OCI-LY3 (cell line): ENCODE data around the gene FOXI2.

Experiments used
- H2AFZ ChIP-seq: fragments of 200-600, 300-600 bp; shearing (Covaris generic); 2 replicates; pipeline ENCODE4 v1.6.0; 2014; ENCODE audit warnings: antibody characterized with exemption, low read depth, low read length
- H3K27ac ChIP-seq: fragments of 200-600, 300-600 bp; sonication (generic); 2 replicates; pipeline ENCODE4 v1.5.1; 2014; ENCODE audit warnings: mild to moderate bottlenecking, low read length, moderate library complexity, mixed read lengths
- H3K27me3 ChIP-seq: fragments of 200-600, 300-600 bp; sonication (generic); 2 replicates; pipeline ENCODE4 v1.6.1; 2014; ENCODE audit warnings: low read depth, low read length, mixed read lengths
- H3K36me3 ChIP-seq: fragments of 200-600, 300-600 bp; sonication (generic); replicated peaks from 2 replicates; pipeline ENCODE3; 2014; ENCODE audit warnings: low read depth, low read length, mixed read lengths
- H3K4me1 ChIP-seq: fragments of 300-600, 200-600 bp; sonication (generic); 2 replicates; pipeline ENCODE4 v1.6.1; 2014; ENCODE audit warnings: low read length, mixed read lengths
- H3K4me2 ChIP-seq: fragments of 200-600, 300-600 bp; sonication (generic); 2 replicates; pipeline ENCODE4 v1.6.1; 2014; ENCODE audit warnings: low read length, mixed read lengths
- H3K4me3 ChIP-seq: fragments of 300-600, 200-600 bp; sonication (generic); 2 replicates; pipeline ENCODE4 v1.5.1; 2014; ENCODE audit warnings: antibody characterized with exemption, mild to moderate bottlenecking, low read length, moderate library complexity
- H3K79me2 ChIP-seq: fragments of 300-600, 200-600 bp; shearing (Covaris generic); 2 replicates; pipeline ENCODE4 v1.6.1; 2014; ENCODE audit warnings: mild to moderate bottlenecking, low read length, mixed read lengths
- H3K9ac ChIP-seq: fragments of 300-600, 200-600 bp; shearing (Covaris generic); 2 replicates; pipeline ENCODE4 v1.6.0; 2014; ENCODE audit warnings: mild to moderate bottlenecking, low read length, moderate library complexity
- H3K9me3 ChIP-seq: fragments of 200-600, 300-600 bp; shearing (Covaris generic); 2 replicates; pipeline ENCODE4 v1.6.1; 2014; ENCODE audit warnings: low read length, mixed read lengths; ENCODE audit not compliant: insufficient read depth
- H4K20me1 ChIP-seq: fragments of 200-600, 300-600 bp; sonication (generic); 2 replicates; pipeline ENCODE4 v1.6.1; 2016; ENCODE audit warnings: low read length, mixed read lengths; ENCODE audit not compliant: insufficient read depth
- EZH2phosphoT487 ChIP-seq: fragments of 200-600 bp; shearing (Covaris generic); IDR thresholded peaks from 2 replicates; pipeline ENCODE4 v1.6.1; 2018; ENCODE audit warnings: antibody characterized with exemption, mixed run types, low read depth
- TF ChIP-seq, protein P1 (sequence below): fragments of 200-600, 300-600 bp; sonication (generic); IDR thresholded peaks from 2 replicates; pipeline ENCODE4 v1.5.1; 2014; ENCODE audit warnings: antibody characterized with exemption, low read length, low read depth

Gene FOXI2

DNA sequence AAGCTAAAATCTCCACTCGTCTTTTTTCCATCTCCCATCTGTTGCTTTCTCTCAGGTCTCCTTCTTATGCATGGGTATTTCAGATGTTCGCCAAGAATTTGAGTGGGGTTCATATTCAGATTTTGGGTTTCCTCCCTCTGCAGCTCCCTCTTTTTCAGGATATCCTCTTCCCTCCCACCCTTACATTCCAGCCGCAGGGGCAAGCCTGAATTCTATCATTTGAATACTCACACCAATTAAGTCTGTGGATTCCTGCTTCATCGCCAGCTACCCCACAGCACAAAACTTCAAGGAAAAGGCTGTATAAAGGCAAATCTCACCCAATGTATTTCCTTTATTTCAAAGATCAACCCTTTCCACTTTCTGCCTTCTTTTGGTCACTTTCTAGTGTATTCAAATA lies 41.6 kb upstream of the FOXI2 start:
- Histone ChIP-seq H3K4me2 (no peak overlapping the region), H3K4me3 (no peak overlapping the region), H3K27me3 (no peaks in the 10 kb centered on the region), H3K4me1 (no peaks in the 10 kb centered on the region), H3K79me2 (no peaks in the 10 kb centered on the region), H3K36me3 (no peaks in the 10 kb centered on the region), H3K27ac (no peak overlapping the region), H2AFZ (no peak overlapping the region), H3K9me3 (no peaks in the 10 kb centered on the region), H4K20me1 (no peaks in the 10 kb centered on the region), H3K9ac (no peak overlapping the region)
- TF ChIP-seq EZH2phosphoT487: no peak
- TF ChIP-seq, protein P1, sequence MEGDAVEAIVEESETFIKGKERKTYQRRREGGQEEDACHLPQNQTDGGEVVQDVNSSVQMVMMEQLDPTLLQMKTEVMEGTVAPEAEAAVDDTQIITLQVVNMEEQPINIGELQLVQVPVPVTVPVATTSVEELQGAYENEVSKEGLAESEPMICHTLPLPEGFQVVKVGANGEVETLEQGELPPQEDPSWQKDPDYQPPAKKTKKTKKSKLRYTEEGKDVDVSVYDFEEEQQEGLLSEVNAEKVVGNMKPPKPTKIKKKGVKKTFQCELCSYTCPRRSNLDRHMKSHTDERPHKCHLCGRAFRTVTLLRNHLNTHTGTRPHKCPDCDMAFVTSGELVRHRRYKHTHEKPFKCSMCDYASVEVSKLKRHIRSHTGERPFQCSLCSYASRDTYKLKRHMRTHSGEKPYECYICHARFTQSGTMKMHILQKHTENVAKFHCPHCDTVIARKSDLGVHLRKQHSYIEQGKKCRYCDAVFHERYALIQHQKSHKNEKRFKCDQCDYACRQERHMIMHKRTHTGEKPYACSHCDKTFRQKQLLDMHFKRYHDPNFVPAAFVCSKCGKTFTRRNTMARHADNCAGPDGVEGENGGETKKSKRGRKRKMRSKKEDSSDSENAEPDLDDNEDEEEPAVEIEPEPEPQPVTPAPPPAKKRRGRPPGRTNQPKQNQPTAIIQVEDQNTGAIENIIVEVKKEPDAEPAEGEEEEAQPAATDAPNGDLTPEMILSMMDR: no peak

- Histone ChIP-seq H3K79me2 (no peaks in the 10 kb centered on the region), H3K36me3 (no peaks in the 10 kb centered on the region), H4K20me1 (no peaks in the 10 kb centered on the region), H3K4me3 (no peak overlapping the region), H3K9ac (no peak overlapping the region), H3K9me3 (no peaks in the 10 kb centered on the region), H3K27ac (no peak overlapping the region), H2AFZ (no peak overlapping the region), H3K4me2 (no peak overlapping the region), H3K27me3 (0 out of 2 replicates have a peak, but pooled peaks cover 5% of the 10 kb centered on the region), H3K4me1 (no peaks in the 10 kb centered on the region)
- TF ChIP-seq EZH2phosphoT487: no peak
- TF ChIP-seq, protein P1: no peak
Measured at GRCh38 chr10:127698886-127699285, 38.1 kb upstream of the FOXI2 start.

- no peak overlapping the region for H3K9ac ChIP-seq
- H3K4me1 ChIP-seq: no peaks in the 10 kb centered on the region
- H3K27ac ChIP-seq: no peak overlapping the region
- no peak overlapping the region for H3K4me3 ChIP-seq
- no peaks in the 10 kb centered on the region for H4K20me1 ChIP-seq
- 0 out of 2 replicates have a peak, but pooled peaks cover 5% of the 10 kb centered on the region for H3K27me3 ChIP-seq
- no peak overlapping the region for H2AFZ ChIP-seq
- no peaks in the 10 kb centered on the region for H3K79me2 ChIP-seq
- no peak overlapping the region for H3K4me2 ChIP-seq
- TF ChIP-seq, protein P1: no peak
- no peak for TF ChIP-seq EZH2phosphoT487
- H3K9me3 ChIP-seq: no peaks in the 10 kb centered on the region
- no peaks in the 10 kb centered on the region for H3K36me3 ChIP-seq
Measured at GRCh38 chr10:127699311-127699710, 37.7 kb upstream of the FOXI2 start.

DNA sequence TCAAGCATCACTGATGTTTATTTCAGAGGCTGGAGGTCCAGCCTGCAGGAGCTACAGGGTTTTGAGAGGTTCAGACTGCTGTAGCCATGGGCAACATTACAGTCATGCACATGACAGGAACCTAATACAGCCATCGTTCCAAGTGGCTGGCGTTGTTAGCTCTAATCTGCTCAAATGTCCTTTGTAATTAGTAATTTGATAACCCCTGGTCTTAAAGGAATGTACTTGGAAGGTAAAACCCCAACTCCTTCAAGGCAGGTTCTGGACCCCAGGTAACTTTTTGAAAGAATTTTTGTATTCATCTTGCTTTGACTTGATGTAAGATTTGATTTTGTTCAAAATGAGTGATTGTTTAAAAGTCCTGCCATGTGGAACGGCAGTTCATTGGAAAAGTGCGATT lies 34.7 kb upstream of the FOXI2 start:
- no peak overlapping the region for H3K27ac ChIP-seq
- no peak overlapping the region for H2AFZ ChIP-seq
- no peak overlapping the region for H3K4me2 ChIP-seq
- H3K9ac ChIP-seq: no peak overlapping the region
- H3K79me2 ChIP-seq: no peaks in the 10 kb centered on the region
- TF ChIP-seq EZH2phosphoT487: no peak
- TF ChIP-seq, protein P1: no peak
- H3K9me3 ChIP-seq: no peaks in the 10 kb centered on the region
- H4K20me1 ChIP-seq: no peaks in the 10 kb centered on the region
- H3K36me3 ChIP-seq: no peaks in the 10 kb centered on the region
- H3K4me3 ChIP-seq: no peak overlapping the region
- H3K4me1 ChIP-seq: no peaks in the 10 kb centered on the region
- 0 out of 2 replicates have a peak, but pooled peaks cover 5% of the 10 kb centered on the region for H3K27me3 ChIP-seq
